Neuronal stem cell (in vitro differentiated cells): ENCODE measurements around the gene CEP350.

ENCODE experiments used
- DNase-seq: peaks from one replicate; pipeline ENCODE4 v3.0.0-alpha.2; 2013; ENCODE audit warnings: low spot score
- H2AFZ ChIP-seq: one replicate; pipeline ENCODE4 v1.6.1; 2013; ENCODE audit warnings: mild to moderate bottlenecking, low read length, inconsistent platforms
- H2AK5ac ChIP-seq: 2 replicates; pipeline ENCODE4 v1.6.1; 2013; ENCODE audit warnings: low read depth, mild to moderate bottlenecking, inconsistent platforms, low read length, moderate library complexity, mixed read lengths
- H2BK120ac ChIP-seq: 2 replicates; pipeline ENCODE4 v1.6.1; 2013; ENCODE audit warnings: low read depth, mild to moderate bottlenecking, inconsistent platforms, low read length, moderate library complexity, mixed read lengths
- H2BK12ac ChIP-seq: one replicate; pipeline ENCODE4 v1.6.1; 2013; ENCODE audit warnings: low read length, inconsistent platforms
- H2BK15ac ChIP-seq: 2 replicates; pipeline ENCODE4 v1.6.1; 2013; ENCODE audit warnings: mild to moderate bottlenecking, low read length, inconsistent platforms, mixed read lengths
- H2BK5ac ChIP-seq: one replicate; pipeline ENCODE4 v1.6.1; 2013; ENCODE audit warnings: inconsistent platforms, mild to moderate bottlenecking, low read length, moderate library complexity
- H3K14ac ChIP-seq: one replicate; pipeline ENCODE4 v1.6.1; 2013; ENCODE audit warnings: low read length, inconsistent platforms
- H3K18ac ChIP-seq: 2 replicates; pipeline ENCODE4 v1.6.1; 2013; ENCODE audit warnings: low read length, inconsistent platforms
- H3K23ac ChIP-seq: 2 replicates; pipeline ENCODE4 v1.6.1; 2013; ENCODE audit warnings: low read depth, mild to moderate bottlenecking, mixed read lengths, low read length, inconsistent platforms; ENCODE audit not compliant: poor library complexity
- H3K27ac ChIP-seq: replicated peaks from 3 replicates; pipeline ENCODE4 v1.5.1; 2013; ENCODE audit warnings: low read length, inconsistent platforms
- H3K27me3 ChIP-seq, 3 experiments: 2 replicates each; pipeline ENCODE4 v1.6.1; 2013; ENCODE audit warnings: low read length in 3 of 3, mild to moderate bottlenecking in 2 of 3, inconsistent platforms in 1 of 3, low read depth in 1 of 3, mixed read lengths in 1 of 3, moderate library complexity in 1 of 3; ENCODE audit not compliant: control insufficient read depth in 3 of 3, insufficient read depth in 3 of 3
- H3K36me3 ChIP-seq, 2 donors: replicated peaks in 1 of 2; 2 replicates each; pipeline ENCODE4 v1.6.1; 2013; ENCODE audit warnings: low read length in 2 of 2; ENCODE audit not compliant: control insufficient read depth in 2 of 2, insufficient read depth in 2 of 2
- H3K4ac ChIP-seq: 2 replicates; pipeline ENCODE4 v1.6.1; 2013; ENCODE audit warnings: inconsistent platforms, mild to moderate bottlenecking, low read length, moderate library complexity
- H3K4me1 ChIP-seq, 2 donors: 1 replicate in 1 of 2; 2 replicates in 1 of 2; pipeline ENCODE4 v1.6.1; 2013; ENCODE audit warnings: low read length in 2 of 2, low read depth in 1 of 2; ENCODE audit not compliant: control insufficient read depth in 2 of 2, insufficient read depth in 1 of 2
- H3K4me2 ChIP-seq: one replicate; pipeline ENCODE4 v1.6.1; 2013; ENCODE audit warnings: mild to moderate bottlenecking, low read length, inconsistent platforms; ENCODE audit not compliant: insufficient read depth, poor library complexity, severe bottlenecking
- H3K4me3 ChIP-seq, 2 donors: 2 replicates each; pipeline ENCODE4 v1.5.1; 2013; ENCODE audit warnings: low read length in 2 of 2, mild to moderate bottlenecking in 2 of 2, inconsistent platforms in 1 of 2, moderate library complexity in 1 of 2
- H3K79me1 ChIP-seq: one replicate; pipeline ENCODE4 v1.6.1; 2013; ENCODE audit warnings: low read depth, mild to moderate bottlenecking, inconsistent platforms, low read length, moderate library complexity
- H3K9ac ChIP-seq: one replicate; pipeline ENCODE4 v1.6.1; 2013; ENCODE audit warnings: mild to moderate bottlenecking, low read depth, low read length, inconsistent platforms; ENCODE audit not compliant: poor library complexity
- H3K9me3 ChIP-seq, 2 donors: replicated peaks in 1 of 2; 2 replicates each; pipeline versions ENCODE3 to v1.6.1; 2013; ENCODE audit warnings: low read length in 2 of 2, mild to moderate bottlenecking in 2 of 2, inconsistent platforms in 1 of 2, low read depth in 1 of 2, mixed read lengths in 1 of 2, moderate library complexity in 1 of 2; ENCODE audit not compliant: control insufficient read depth in 2 of 2, insufficient read depth in 1 of 2
- H4K8ac ChIP-seq: one replicate; pipeline ENCODE4 v1.6.1; 2013; ENCODE audit warnings: low read depth, mild to moderate bottlenecking, inconsistent platforms, low read length, moderate library complexity
- H4K91ac ChIP-seq: one replicate; pipeline ENCODE4 v1.6.1; 2013; ENCODE audit warnings: low read length, low read depth, mild to moderate bottlenecking, inconsistent platforms; ENCODE audit not compliant: poor library complexity
- WGBS, 2 donors: extraction: QIAGEN DNeasy Blood & Tissue Kit; methylation state at CpG; one replicate each; pipeline ENCODE4 v1.1.7; 2013; ENCODE audit warnings: missing lambda C conversion rate in 2 of 2, mixed read lengths in 1 of 2; ENCODE audit not compliant: insufficient read length in 2 of 2, insufficient replicate concordance in 1 of 2; ENCODE audit errors: extremely low coverage in 2 of 2; 5-methylcytosine and 5-hydroxymethylcytosine counted together

The CEP350 gene

DNA sequence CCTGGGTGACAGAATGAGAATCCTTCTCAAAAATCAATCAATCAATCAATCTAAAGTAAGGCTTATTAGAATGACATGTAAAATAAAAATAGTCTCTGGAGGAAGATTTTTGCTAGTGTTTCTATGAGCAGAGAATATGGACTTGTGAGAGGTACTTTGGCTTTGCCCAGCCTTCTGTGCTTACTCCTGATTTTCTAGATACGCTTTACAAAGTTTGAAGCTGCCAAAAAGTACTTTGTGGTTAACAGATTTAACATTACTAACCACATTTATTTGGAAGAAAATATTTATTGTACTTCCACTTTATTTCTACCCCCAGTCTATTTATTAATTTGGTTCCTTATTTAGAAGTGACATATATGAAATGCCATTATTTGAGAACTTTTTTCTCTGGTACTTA is 41.0 kb downstream of the CEP350 start:
- Histone ChIP-seq H3K27ac (no peak overlapping the region), H3K27me3 (no peaks in the 10 kb centered on the region), H3K9me3 (no peaks in the 10 kb centered on the region), H3K4ac (no peak overlapping the region), H3K14ac (no peak overlapping the region), H2BK120ac (no peak overlapping the region), H3K4me3 (no peak overlapping the region), H2AFZ (no peak overlapping the region), H2BK5ac (no peak overlapping the region), H3K9ac (no peak overlapping the region), H4K8ac (no peak overlapping the region), H4K91ac (no peak overlapping the region), H3K18ac (no peak overlapping the region), H3K4me2 (no peak overlapping the region), H2BK15ac (no peak overlapping the region), H2BK12ac (no peak overlapping the region), H3K79me1 (no peaks in the 10 kb centered on the region), H2AK5ac (no peak overlapping the region), H3K23ac (no peak overlapping the region), H3K36me3 (peaks cover 2 to 83% of the 10 kb centered on the region in 2 donors), H3K4me1 (no peaks in the 10 kb centered on the region)
- DNase-seq, result no peak
- no CpG with 5 or more reads among the region's 1 CpG for WGBS, 2 donors

DNA sequence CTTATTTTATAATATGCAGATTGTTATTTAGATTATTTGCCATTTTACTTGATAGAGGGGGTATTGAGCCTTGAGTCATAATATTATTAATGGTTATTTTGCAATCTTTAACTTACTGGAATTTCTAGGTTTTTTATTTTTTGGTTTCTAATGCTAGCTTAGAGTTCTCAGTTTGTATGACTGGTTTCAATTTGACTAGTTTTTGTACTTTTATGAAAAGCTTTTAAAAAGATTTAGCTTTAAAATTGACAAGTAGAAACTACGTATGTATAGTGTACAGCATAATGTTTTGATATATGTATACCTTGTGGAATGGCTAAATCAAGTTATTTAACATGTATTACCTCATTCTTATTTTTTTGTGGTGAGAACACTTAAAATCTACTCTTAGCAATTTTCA is 41.5 kb downstream of the CEP350 start:
- Histone ChIP-seq H4K91ac (no peak overlapping the region), H3K9ac (no peak overlapping the region), H2BK12ac (no peak overlapping the region), H3K4me1 (no peaks in the 10 kb centered on the region), H2AFZ (no peak overlapping the region), H3K23ac (no peak overlapping the region), H3K27me3 (no peaks in the 10 kb centered on the region), H3K79me1 (no peaks in the 10 kb centered on the region), H3K4me2 (no peak overlapping the region), H3K4me3 (no peak overlapping the region), H4K8ac (no peak overlapping the region), H3K9me3 (no peaks in the 10 kb centered on the region), H2BK120ac (no peak overlapping the region), H2AK5ac (no peak overlapping the region), H3K18ac (no peak overlapping the region), H2BK15ac (no peak overlapping the region), H3K14ac (no peak overlapping the region), H2BK5ac (no peak overlapping the region), H3K4ac (no peak overlapping the region), H3K36me3 (peaks cover 2 to 84% of the 10 kb centered on the region in 2 donors), H3K27ac (no peak overlapping the region)
- DNase-seq, result no peak
- no CpG with 5 or more reads among the region's 1 CpG for WGBS, 2 donors

DNA sequence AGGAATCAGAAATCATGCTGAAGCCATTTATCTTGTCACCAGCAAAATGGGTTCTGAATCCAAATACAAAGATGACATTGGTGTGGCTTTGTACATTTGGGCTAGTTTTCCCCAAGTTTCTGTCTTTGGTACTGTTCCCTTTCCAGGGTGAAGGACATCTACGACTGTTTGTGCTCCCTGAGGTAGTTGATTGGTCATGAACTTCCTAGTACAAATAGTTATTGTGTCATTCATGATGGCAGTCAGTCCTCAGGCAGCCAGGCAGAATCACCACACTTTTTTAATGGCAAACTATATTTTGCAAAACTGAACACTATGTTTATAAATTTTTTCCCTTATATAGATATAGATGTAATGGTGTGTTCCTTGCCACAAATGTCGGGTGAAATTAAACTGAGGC is 46.0 kb downstream of the CEP350 start:
- H3K27me3 ChIP-seq, result no peaks in the 10 kb centered on the region
- H3K4me1 ChIP-seq, result no peaks in the 10 kb centered on the region
- no peak overlapping the region for H4K8ac ChIP-seq
- H3K27ac ChIP-seq, result no peak overlapping the region
- H2AK5ac ChIP-seq, result no peak overlapping the region
- no peak overlapping the region for H3K18ac ChIP-seq
- no peak overlapping the region for H3K14ac ChIP-seq
- H3K4ac ChIP-seq, result no peak overlapping the region
- H2BK15ac ChIP-seq, result no peak overlapping the region
- WGBS, 2 donors, result no CpG with 5 or more reads among the region's 2 CpGs
- DNase-seq, result no peak
- H3K9me3 ChIP-seq, result no peaks in the 10 kb centered on the region
- H3K79me1 ChIP-seq, result no peaks in the 10 kb centered on the region
- H2BK12ac ChIP-seq, result no peak overlapping the region
- H3K36me3 ChIP-seq, result peaks cover 2 to 84% of the 10 kb centered on the region in 2 donors
- H3K9ac ChIP-seq, result no peak overlapping the region
- no peak overlapping the region for H3K23ac ChIP-seq
- no peak overlapping the region for H3K4me3 ChIP-seq
- H2BK5ac ChIP-seq, result no peak overlapping the region
- H2BK120ac ChIP-seq, result no peak overlapping the region
- no peak overlapping the region for H4K91ac ChIP-seq
- no peak overlapping the region for H3K4me2 ChIP-seq
- H2AFZ ChIP-seq, result no peak overlapping the region

DNA sequence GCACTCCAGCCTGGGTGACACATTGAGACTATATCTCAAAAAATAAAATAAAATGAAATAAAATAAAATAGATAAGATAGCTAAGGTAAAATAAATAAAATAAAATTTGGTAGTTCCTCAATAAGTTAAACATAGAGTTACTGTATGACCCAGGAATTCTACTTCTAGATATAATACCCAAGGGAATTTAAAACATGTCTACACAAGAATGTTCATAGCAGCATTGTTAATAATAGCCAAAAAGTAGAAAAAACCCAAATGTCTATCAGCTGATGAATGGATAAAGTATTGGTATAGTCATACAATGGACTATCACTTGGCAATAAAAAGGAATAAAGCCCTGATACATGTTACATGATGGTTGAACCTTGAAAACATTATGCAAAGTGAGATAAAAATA is 47.8 kb downstream of the CEP350 start:
- peaks cover 2 to 81% of the 10 kb centered on the region in 2 donors for H3K36me3 ChIP-seq
- no peak overlapping the region for H2BK120ac ChIP-seq
- H3K9me3 ChIP-seq, result no peaks in the 10 kb centered on the region
- H3K27me3 ChIP-seq, result no peaks in the 10 kb centered on the region
- no peak overlapping the region for H2AK5ac ChIP-seq
- H2BK12ac ChIP-seq, result no peak overlapping the region
- no peak overlapping the region for H3K4me3 ChIP-seq
- no peak overlapping the region for H4K8ac ChIP-seq
- DNase-seq, result no peak
- no peak overlapping the region for H3K18ac ChIP-seq
- H2BK15ac ChIP-seq, result no peak overlapping the region
- no peak overlapping the region for H3K4me2 ChIP-seq
- H3K27ac ChIP-seq, result no peak overlapping the region
- no peaks in the 10 kb centered on the region for H3K4me1 ChIP-seq
- H3K14ac ChIP-seq, result no peak overlapping the region
- no peak overlapping the region for H2AFZ ChIP-seq
- H2BK5ac ChIP-seq, result no peak overlapping the region
- H3K4ac ChIP-seq, result no peak overlapping the region
- H3K79me1 ChIP-seq, result no peaks in the 10 kb centered on the region
- no peak overlapping the region for H3K23ac ChIP-seq
- H3K9ac ChIP-seq, result no peak overlapping the region
- H4K91ac ChIP-seq, result no peak overlapping the region
